Tibial nerve (tissue), 4 donors: ENCODE data around the gene CCN5.

Experiments
- CTCF ChIP-seq, 5 experiments: fragments of 200-600 bp in 3 of 5; fragments of 450-650 bp in 2 of 5; sonication (generic) in 3 of 5; IDR thresholded peaks; one replicate each; pipeline ENCODE4 v1.5.1; 2016 to 2019; ENCODE audit warnings: antibody characterized with exemption in 5 of 5, mild to moderate bottlenecking in 3 of 5, moderate library complexity in 2 of 5
- EP300 ChIP-seq, 2 donors: sonication (generic); formaldehyde crosslinking; IDR thresholded peaks; one replicate each; pipeline ENCODE4 v1.6.1; 2017; ENCODE audit warnings: antibody characterized with exemption in 2 of 2, mild to moderate bottlenecking in 1 of 2

- TF ChIP-seq EP300 (IDR thresholded peaks at IDR 0.05) (no peak), CTCF (IDR thresholded peaks at IDR 0.05) (no peak)
These were observed 18.9 kb upstream of the CCN5 start for GRCh38 chr20:44696315-44696714.
